Adrenal gland (tissue), 5 donors: ENCODE data around the gene ARPIN.

Experiments used
- CTCF ChIP-seq, 6 experiments: fragments of 450-650 bp in 4 of 6; fragments of 200-600 bp in 2 of 6; sonication (generic) in 1 of 6; IDR thresholded peaks; 1 replicate in 5 of 6; 2 replicates in 1 of 6; pipeline versions ENCODE4 v1.5.1 to v1.8.0; 2016 to 2021; ENCODE audit warnings: antibody characterized with exemption in 6 of 6, mild to moderate bottlenecking in 2 of 6, moderate library complexity in 1 of 6
- POLR2A ChIP-seq, 2 donors: fragments of 450-650 bp; IDR thresholded peaks; one replicate each; pipeline ENCODE4 v1.6.1; 2017; ENCODE audit warnings: antibody characterized with exemption in 2 of 2, mild to moderate bottlenecking in 2 of 2, moderate library complexity in 1 of 2
- donor health status: DM: no; HTN: no; CAD: no.

DNA sequence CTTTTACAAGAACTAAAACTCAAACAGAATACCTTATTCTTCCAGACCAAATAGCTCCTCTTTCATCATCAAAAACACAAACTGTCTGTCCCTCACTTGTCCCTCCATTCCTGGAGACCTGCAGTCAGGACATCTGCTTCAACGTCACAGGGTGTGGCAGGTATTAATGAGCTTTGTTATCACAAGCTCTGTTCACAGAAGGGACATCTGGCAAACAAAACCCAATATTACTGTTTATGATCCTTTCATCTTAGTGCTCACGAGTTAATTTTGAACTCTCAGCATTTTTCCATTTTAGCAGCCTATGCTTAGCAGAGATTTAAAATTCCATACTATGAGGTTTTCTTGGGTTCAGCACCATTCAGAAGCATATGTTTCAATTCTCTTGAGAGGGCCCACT lies 51.9 kb downstream of the ARPIN start:
- TF ChIP-seq POLR2A (IDR thresholded peaks at IDR 0.05) = no peak
- TF ChIP-seq CTCF (IDR thresholded peaks at IDR 0.05) = no peak
